GM18502 (cell line): Measurements from ENCODE around the gene MMP17.
A peak's percentile ranks its signal among the peaks of the same experiment; 100 is the strongest.

Experiments used
- ATAC-seq: cut with Tn5 transposase; IDR thresholded peaks from one replicate; pipeline ENCODE4 v1.9.1; 2021; ENCODE audit warnings: mild to moderate bottlenecking; ENCODE audit not compliant: unreplicated experiment, poor library complexity

Gene MMP17

GRCh38 chr12:131892711-131893604 lies 64.8 kb downstream of the MMP17 start:
- no peak for ATAC-seq

GRCh38 chr12:131893605-131894312 lies 65.6 kb downstream of the MMP17 start:
- no peak for ATAC-seq

- ATAC-seq: peak; percentile 80
Observed at GRCh38 chr12:131894313-131894860, 66.2 kb downstream of the MMP17 start, which contains the start of gene ULK1. Gene ULK1, plus strand, starts transcription at chr12:131894622. Its CDS starts 380 bp downstream, at chr12:131895002.

GRCh38 chr12:131894981-131895639 lies 66.9 kb downstream of the MMP17 start:
- peak; percentile 11 for ATAC-seq

GRCh38 chr12:131895640-131896079 lies 67.5 kb downstream of the MMP17 start:
- peak; percentile 9 for ATAC-seq

DNA sequence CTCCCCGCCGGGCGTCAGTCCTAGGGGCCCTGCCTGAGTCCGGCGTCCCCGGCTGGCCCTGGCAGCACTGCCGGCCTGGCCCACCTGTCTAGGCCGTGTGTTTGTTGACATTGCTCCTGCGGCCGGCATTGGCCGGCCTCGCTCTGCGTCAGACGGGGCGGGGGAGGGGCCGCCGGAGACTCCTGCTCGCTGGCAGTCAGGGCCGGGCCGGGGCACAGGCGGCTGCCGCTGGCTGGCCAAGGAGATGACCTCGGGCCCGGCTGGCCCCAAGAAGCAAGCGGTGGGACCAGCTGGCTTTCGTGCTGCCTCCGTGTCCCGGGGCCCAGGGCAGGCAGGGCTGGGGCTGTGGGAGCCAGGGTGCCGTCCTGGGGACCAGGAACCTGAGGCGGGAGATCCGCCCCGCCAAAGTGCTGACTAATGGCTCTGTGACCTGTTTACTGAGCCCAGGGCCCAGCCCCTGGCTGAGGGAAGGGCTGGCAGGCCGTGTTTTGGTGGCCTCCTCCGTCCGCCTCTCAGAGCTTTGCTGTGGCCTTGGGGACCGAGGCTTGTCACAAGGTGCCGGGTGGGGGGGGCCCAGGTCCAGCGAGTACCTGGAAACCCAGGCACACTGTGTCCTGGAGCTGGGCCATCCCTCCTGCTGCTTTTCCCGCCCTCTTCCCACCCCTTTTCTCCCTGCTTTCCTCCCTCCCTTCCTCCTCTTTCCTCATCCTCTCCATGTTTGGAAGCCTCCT lies 68.1 kb downstream of the MMP17 start:
- peak; percentile 64 for ATAC-seq

- no peak for ATAC-seq
Observed at GRCh38 chr12:131896811-131897270, 68.6 kb downstream of the MMP17 start.

DNA sequence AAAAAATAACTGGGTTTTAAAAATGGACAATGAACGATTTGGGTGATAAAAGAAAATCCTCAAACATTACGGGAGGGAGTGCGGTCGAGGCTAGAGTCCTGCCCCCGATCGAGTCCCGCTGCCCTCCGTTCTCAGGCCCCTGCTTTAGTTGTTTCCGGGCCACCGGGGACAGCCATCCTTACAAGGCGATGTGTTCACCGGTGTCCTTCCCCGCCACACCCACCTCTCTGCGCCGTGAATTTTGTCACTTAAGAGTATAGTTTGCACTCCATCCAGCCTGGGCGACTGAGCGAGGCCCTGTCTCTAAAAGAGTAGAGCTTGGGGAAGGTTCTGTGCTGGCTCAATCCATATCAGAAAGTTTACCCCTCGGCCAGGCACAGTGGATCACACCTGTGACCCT lies 69.1 kb downstream of the MMP17 start:
- no peak for ATAC-seq

DNA sequence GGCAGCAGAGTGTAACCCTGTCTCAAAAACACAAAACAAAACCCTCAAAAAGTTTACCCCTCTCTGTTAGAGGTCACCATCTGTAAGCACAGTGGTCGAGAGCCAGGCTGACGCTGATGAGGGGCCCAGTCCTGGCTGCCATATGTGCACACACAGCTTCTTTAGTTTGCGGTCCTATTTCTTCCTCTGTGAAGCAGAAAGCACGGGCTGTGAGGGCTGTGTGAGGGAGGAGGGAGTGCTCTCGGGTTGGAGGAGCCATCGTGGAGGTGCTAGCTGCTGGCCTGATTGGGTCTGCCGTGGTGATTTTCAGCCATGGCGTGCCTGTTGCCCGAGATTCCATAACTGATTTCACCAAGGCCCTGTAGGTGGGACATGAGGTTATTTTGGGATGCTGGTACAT lies 69.7 kb downstream of the MMP17 start:
- ATAC-seq: no peak

- no peak for ATAC-seq
Observed at GRCh38 chr12:131900397-131900796, 72.2 kb downstream of the MMP17 start.
